ENCODE results near the gene POLDIP3.
"Not testable (repeated sequence)": the region's sequence is repeated elsewhere in the genome, so short reads cannot be mapped to it uniquely, and the experiment has no call there.

The POLDIP3 gene

GRCh38 chr22:42548597-42549330 is 65.9 kb downstream of the POLDIP3 start:
- no peak for TF ChIP-seq CTCF (IDR thresholded peaks at IDR 0.05; ENCODE audit: low read depth, low read length)
- no peak for DNase-seq (ENCODE audit: extremely low read depth, low read depth)

DNA sequence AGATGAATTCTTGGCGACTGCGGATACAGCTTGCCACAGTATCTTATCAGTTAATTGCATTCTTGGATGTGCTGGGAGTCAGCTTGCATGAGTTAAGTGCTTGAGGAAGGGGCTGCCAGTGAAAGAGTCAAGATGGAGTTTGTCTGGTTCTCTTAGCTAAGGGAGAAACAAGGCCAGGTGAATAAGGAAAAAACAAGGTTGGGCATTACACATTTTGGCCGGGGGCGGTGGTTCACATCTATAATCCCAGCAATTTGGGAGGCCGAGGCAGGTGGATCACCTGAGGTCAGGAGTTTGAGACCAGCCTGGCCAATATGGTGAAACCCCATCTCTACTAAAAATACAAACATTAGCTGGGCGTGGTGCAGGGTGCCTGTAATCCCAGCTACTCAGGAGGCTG is 66.6 kb downstream of the POLDIP3 start:
- DNase-seq (ENCODE audit: extremely low read depth, low read depth), result not testable (repeated sequence)

DNA sequence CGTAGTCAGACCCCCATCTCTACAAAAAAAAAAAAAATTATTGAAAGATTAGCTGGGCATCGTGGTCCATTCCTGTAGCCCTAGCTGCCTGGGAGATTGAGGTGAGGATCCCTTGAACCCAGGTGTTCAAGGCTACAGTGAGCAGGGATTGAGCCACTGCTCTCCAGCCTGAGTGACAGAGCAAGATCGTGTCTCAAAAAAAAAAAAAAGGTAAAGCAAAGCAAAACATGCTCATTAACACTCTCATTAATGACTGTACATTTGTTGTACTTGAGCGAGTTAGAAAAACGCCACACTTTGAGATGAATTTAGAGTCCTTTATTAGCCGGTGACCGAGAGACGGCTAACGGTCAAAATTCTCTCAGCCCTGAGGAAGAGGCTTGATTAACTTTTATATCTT is 67.1 kb downstream of the POLDIP3 start:
- DNase-seq (ENCODE audit: extremely low read depth, low read depth), result no peak
- TF ChIP-seq CTCF (IDR thresholded peaks at IDR 0.05; ENCODE audit: low read depth, low read length), result no peak

DNA sequence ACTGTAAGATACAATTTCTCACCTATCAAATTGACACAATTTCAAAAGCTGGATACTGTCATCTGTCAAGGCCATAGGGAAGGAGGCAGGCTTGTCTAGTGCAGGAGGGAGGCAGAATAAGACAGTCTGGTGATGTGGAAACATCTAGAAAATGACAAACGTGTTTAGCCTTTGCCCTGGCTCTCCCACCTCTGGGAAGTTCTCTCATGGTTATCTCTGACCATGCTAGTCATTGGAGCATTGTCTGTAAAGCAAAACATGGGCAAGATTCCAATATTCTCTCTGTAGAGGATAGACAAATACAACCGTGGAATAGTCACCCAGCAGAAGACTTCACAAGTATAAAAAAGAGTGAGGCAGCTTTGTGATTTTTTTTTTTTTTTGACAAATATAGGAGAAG is 70.0 kb downstream of the POLDIP3 start:
- no peak for TF ChIP-seq CTCF (IDR thresholded peaks at IDR 0.05; ENCODE audit: low read depth, low read length)
- DNase-seq (ENCODE audit: extremely low read depth, low read depth), result no peak

- DNase-seq (ENCODE audit: extremely low read depth, low read depth), result not testable (repeated sequence)
Observed at GRCh38 chr22:42539236-42539771, 75.4 kb downstream of the POLDIP3 start.

- not testable (repeated sequence) for DNase-seq (ENCODE audit: extremely low read depth, low read depth)
Observed at GRCh38 chr22:42537199-42537831, 77.4 kb downstream of the POLDIP3 start.

- not testable (repeated sequence) for DNase-seq (ENCODE audit: extremely low read depth, low read depth)
Observed at GRCh38 chr22:42536634-42537033, 78.0 kb downstream of the POLDIP3 start.

DNA sequence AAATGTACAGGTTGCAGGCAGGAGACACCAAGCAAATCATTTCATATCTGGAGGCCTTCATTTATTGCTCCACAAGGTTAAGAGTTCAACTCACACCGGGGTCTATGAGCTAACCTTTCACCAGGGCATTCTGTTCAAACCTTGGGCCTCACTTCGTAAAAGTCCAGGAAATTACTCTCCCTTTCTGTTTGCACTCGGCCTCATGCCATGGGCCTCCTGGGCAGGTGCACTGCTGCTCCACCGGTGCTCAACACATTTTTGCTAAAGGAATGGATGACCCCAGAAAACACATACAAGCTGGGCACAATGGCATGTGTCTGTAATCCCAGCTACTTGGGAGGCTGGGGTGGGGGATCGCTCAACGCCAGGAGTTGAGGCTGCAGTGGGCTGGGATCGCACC is 78.5 kb downstream of the POLDIP3 start:
- TF ChIP-seq CTCF (IDR thresholded peaks at IDR 0.05; ENCODE audit: low read depth, low read length), result no peak

DNA sequence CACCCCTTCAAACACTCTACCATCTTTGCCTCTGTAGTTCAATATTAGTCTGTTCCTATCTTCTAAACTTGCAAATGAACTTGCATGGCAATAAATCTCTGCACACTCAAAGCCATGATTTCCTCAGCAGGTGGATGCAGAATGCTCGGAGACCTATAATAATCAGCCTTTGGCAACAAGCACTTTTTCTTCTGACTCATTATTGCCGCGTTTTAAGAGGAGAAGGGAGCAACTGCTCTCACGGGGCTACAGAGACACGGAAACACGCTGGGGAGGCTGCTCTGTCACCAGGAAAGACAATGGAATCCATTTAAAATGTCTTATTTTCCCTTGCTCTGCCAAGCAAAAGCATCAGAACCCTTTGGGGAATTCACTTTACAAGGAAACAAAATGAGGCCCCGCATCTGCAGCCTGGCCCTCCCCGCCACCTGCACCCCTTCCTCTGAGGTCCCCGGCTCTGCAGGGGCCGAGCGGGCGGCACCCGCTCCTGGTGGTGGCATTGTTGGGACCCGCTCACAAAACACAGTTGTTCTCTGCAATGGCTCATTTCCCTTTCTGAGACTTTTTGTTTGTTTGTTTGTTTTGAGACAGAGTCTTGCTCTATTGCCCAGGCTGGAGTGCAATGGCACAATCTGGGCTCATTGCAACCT is 79.5 kb downstream of the POLDIP3 start:
- DNase-seq (ENCODE audit: extremely low read depth, low read depth), result not testable (repeated sequence)

More for the DNA sequence above, 78.5 kb downstream of the POLDIP3 start:
- DNase-seq (ENCODE audit: extremely low read depth, low read depth), result no peak

Data from AG09319 (cell line).